ENCODE data around the gene MAU2. TPM values are rescaled to one million over a fixed set of nuclear protein-coding genes. Genes with fewer than 3 reads are reported as not detected.

MAU2 gene
- total and polyA plus RNA-seq, 2 of the 13 experiments (the other 11 are each of a cell fraction or from before 2014, with no cell fraction given): 16.8 to 33.8 TPM

DNA sequence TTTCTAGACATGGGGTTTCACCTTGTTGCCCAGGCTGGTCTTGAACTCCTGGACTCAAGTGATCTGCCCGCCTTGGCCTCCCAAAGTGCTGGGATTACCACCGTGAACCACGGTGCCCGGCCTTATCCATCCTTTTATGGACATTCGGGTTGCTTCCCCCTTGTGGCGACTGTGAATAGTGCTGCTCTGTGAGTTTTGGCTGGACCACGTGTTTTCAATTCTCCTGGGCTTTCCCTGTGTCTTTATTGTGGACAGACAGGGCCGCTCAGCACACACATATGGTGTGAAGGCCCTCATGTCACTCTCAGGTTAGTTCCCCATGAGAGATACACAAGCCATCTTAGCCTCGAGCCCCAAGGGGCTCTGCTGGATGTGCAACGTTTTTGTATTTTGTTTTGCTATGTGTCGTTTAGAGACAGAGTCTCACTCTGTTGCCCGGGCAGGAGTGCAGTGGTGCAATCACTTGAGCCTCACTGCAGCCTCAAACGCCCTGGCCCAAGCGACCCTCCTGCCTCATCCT lies 40.5 kb downstream of the MAU2 start (continued):
- TF ChIP-seq DPF2 (CRISPR knock-in tag; IDR thresholded peaks at IDR 0.05; ENCODE audit: borderline replicate concordance, low read depth): no peak
- TF ChIP-seq, protein P1, sequence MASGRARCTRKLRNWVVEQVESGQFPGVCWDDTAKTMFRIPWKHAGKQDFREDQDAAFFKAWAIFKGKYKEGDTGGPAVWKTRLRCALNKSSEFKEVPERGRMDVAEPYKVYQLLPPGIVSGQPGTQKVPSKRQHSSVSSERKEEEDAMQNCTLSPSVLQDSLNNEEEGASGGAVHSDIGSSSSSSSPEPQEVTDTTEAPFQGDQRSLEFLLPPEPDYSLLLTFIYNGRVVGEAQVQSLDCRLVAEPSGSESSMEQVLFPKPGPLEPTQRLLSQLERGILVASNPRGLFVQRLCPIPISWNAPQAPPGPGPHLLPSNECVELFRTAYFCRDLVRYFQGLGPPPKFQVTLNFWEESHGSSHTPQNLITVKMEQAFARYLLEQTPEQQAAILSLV (CRISPR knock-in tag; IDR thresholded peaks at IDR 0.05; ENCODE audit: borderline replicate concordance): no peak
- TF ChIP-seq, protein P2, sequence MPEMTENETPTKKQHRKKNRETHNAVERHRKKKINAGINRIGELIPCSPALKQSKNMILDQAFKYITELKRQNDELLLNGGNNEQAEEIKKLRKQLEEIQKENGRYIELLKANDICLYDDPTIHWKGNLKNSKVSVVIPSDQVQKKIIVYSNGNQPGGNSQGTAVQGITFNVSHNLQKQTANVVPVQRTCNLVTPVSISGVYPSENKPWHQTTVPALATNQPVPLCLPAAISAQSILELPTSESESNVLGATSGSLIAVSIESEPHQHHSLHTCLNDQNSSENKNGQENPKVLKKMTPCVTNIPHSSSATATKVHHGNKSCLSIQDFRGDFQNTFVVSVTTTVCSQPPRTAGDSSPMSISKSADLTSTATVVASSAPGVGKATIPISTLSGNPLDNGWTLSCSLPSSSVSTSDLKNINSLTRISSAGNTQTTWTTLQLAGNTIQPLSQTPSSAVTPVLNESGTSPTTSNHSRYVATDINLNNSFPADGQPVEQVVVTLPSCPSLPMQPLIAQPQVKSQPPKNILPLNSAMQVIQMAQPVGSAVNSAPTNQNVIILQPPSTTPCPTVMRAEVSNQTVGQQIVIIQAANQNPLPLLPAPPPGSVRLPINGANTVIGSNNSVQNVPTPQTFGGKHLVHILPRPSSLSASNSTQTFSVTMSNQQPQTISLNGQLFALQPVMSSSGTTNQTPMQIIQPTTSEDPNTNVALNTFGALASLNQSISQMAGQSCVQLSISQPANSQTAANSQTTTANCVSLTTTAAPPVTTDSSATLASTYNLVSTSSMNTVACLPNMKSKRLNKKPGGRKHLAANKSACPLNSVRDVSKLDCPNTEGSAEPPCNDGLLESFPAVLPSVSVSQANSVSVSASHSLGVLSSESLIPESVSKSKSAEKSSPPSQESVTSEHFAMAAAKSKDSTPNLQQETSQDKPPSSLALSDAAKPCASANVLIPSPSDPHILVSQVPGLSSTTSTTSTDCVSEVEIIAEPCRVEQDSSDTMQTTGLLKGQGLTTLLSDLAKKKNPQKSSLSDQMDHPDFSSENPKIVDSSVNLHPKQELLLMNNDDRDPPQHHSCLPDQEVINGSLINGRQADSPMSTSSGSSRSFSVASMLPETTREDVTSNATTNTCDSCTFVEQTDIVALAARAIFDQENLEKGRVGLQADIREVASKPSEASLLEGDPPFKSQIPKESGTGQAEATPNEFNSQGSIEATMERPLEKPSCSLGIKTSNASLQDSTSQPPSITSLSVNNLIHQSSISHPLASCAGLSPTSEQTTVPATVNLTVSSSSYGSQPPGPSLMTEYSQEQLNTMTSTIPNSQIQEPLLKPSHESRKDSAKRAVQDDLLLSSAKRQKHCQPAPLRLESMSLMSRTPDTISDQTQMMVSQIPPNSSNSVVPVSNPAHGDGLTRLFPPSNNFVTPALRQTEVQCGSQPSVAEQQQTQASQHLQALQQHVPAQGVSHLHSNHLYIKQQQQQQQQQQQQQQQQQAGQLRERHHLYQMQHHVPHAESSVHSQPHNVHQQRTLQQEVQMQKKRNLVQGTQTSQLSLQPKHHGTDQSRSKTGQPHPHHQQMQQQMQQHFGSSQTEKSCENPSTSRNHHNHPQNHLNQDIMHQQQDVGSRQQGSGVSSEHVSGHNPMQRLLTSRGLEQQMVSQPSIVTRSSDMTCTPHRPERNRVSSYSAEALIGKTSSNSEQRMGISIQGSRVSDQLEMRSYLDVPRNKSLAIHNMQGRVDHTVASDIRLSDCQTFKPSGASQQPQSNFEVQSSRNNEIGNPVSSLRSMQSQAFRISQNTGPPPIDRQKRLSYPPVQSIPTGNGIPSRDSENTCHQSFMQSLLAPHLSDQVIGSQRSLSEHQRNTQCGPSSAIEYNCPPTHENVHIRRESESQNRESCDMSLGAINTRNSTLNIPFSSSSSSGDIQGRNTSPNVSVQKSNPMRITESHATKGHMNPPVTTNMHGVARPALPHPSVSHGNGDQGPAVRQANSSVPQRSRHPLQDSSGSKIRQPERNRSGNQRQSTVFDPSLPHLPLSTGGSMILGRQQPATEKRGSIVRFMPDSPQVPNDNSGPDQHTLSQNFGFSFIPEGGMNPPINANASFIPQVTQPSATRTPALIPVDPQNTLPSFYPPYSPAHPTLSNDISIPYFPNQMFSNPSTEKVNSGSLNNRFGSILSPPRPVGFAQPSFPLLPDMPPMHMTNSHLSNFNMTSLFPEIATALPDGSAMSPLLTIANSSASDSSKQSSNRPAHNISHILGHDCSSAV (CRISPR knock-in tag; IDR thresholded peaks at IDR 0.05; ENCODE audit: borderline replicate concordance): no peak
- TF ChIP-seq CCAR2 (optimal IDR thresholded peaks at IDR 0.05; ENCODE audit: low read depth, low read length): no peak
- no peak for TF ChIP-seq ZNF644 (CRISPR knock-in tag; IDR thresholded peaks at IDR 0.05; ENCODE audit: low read depth)
- TF ChIP-seq KDM2A (CRISPR knock-in tag; IDR thresholded peaks at IDR 0.05; ENCODE audit: borderline replicate concordance, low read depth): peak; percentile 35; the same call in 1 of the 2 replicates
- peak; percentile 42; the same call in 1 of the 2 replicates for TF ChIP-seq FOXK1 (CRISPR knock-in tag; IDR thresholded peaks at IDR 0.05; ENCODE audit: borderline replicate concordance, low read depth)
- no peak for TF ChIP-seq JUN (CRISPR knock-in tag; IDR thresholded peaks at IDR 0.05)
- no peak for TF ChIP-seq BRCA1 (CRISPR knock-in tag; IDR thresholded peaks at IDR 0.05)
- TF ChIP-seq ZNF382 (CRISPR knock-in tag; IDR thresholded peaks at IDR 0.05; ENCODE audit: borderline replicate concordance): no peak
- no peak for TF ChIP-seq RARA (CRISPR knock-in tag; IDR thresholded peaks at IDR 0.05)
- 0 out of 2 replicates have a peak, but pooled peaks have one; percentile 24 for TF ChIP-seq ZC3H13 (CRISPR knock-in tag; IDR thresholded peaks at IDR 0.05)
- TF ChIP-seq ZNF547 (CRISPR knock-in tag; IDR thresholded peaks at IDR 0.05): no peak
- no peak for TF ChIP-seq TAF15 (IDR thresholded peaks at IDR 0.05; ENCODE audit: low read depth, low read length, poor library complexity, severe bottlenecking)
- TF ChIP-seq ZNF678 (CRISPR knock-in tag; IDR thresholded peaks at IDR 0.05): no peak
- TF ChIP-seq, protein P3, sequence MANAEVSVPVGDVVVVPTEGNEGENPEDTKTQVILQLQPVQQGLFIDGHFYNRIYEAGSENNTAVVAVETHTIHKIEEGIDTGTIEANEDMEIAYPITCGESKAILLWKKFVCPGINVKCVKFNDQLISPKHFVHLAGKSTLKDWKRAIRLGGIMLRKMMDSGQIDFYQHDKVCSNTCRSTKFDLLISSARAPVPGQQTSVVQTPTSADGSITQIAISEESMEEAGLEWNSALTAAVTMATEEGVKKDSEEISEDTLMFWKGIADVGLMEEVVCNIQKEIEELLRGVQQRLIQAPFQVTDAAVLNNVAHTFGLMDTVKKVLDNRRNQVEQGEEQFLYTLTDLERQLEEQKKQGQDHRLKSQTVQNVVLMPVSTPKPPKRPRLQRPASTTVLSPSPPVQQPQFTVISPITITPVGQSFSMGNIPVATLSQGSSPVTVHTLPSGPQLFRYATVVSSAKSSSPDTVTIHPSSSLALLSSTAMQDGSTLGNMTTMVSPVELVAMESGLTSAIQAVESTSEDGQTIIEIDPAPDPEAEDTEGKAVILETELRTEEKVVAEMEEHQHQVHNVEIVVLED (CRISPR knock-in tag; IDR thresholded peaks at IDR 0.05; ENCODE audit: borderline replicate concordance): no peak
- TF ChIP-seq ZNF33A (CRISPR knock-in tag; IDR thresholded peaks at IDR 0.05; ENCODE audit: borderline replicate concordance): no peak

Measured in HepG2 (cell line).